GM11168 (cell line): ENCODE measurements around the gene MIB2.
"Not testable (repeated sequence)": the region's sequence is repeated elsewhere in the genome, so short reads cannot be mapped to it uniquely, and the experiment has no call there.

ENCODE experiments used
- in situ Hi-C: fragments of 300-500 bp; cut with MboI; formaldehyde crosslinking; loops from one replicate; pipeline ENCODE4 v1.12.0; 2022; ENCODE audit warnings: low sequenced_read_pairs; ENCODE audit not compliant: unreplicated experiment

The MIB2 gene

DNA sequence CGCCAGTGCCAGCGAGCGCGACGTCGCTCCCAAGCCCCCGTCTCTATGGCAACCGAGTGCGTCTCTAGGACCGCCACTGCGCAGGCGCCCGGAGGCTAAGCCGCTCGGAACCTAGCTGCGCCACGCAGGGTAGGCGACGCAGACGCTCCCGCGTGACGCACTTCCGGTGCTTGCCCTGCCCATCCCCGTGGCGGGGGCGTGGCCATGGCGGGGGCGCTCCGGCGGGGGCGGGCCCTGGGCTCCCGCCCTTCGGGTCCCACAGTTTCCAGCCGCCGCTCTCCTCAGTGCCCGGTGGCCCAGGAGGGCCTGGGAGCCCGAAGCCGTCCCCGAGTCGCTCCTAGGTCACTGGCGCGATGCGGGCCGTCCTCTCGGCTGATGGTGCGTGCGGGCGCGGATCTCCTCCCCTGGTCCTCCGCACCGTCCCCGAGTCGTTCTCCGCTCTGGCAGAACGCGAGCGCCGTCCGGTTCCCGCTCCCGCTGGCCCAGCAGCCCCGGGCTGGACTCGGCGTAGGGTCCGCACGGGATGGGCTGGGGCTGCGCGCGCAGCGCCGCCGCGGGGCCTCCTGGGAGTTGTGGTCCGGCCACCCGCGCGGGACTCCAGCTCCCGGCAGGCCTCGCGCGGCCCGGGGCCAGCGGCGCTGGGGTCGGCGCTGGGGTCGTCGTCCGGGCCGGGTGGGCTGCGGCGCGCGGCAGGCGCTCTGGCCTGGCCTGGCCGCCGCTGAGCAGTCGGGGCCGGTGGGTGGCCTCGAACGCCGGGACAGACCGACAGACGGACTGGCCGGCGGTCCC, at the start of gene MIB2:
TSS of gene MIB2 (plus strand) at position 245 of the 789 bp plus-strand sequence. CDS start 7,953 bp downstream, outside the sequence.
- in situ Hi-C loops: no loop called here

DNA sequence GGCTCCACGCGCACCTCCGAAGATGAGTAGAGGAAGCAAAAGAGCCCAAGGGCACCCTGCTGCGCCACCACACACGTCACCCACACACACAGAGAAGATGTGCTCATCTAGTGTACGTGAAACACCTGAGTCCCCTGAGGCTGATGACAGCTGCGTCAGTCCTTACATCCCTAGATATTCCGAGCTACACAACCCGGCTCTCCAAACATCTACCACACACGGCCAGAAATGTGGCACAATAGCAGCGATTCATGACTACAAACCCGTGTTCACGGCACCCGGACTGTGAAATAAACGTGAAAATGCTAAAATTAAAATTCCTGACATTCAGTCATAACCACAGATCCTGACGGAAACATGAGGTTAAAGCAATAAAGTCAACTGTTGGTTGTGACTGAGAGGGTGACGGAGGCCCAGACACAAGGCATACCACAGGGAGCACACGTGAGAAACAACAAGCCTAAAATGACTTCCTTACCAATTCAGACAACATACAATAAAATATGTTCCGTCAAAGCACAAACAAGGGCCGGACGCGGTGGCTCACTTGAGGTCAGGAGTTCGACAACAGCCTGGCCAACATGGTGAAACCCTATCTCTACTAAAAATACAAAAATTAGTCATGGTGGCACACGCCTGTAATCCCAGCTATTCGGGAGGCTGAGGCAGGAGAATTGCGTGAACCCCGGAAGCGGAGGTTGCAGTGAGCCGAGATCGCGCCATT, 48.0 kb upstream of the MIB2 start:
- in situ Hi-C loops: no loop called here

DNA sequence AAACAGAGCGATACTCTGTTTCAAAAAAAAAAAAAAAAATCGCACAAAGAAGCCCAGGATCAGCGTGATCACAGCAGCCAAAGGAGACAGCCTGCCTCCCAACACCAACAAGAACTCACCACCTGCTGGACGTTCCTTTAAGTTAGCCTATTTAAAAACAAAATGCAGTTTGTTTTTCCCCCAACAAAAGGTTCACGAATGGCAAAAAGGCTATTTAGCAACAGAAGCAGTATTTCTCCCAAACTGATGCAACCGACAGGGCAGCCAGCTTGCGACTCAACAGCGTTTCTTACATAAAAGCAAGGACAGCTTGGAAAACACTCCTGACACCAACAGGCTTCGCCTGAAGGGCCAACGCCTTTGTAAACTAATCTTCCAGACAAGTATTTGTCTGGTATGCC, 47.4 kb upstream of the MIB2 start:
- in situ Hi-C loops: no loop called here

DNA sequence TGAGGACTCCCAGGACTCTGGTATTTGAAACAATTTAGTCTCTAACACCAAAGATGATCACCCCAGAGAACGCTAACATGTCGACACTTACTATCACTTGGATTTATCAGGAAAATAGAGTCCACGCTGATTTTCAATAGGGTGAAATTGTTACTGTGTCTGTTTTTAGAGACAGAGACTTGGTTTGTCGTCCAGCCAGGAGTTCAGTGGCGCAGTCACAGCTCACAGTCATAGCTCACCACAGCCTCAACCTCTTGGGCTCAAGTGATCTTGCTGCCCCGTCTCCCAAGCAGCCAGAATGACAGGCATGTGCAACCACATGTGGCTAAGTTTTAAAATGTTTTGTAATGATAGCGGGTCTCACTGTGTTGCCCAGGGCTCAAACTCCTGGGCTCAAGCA, 46.0 kb upstream of the MIB2 start:
- in situ Hi-C loops: no loop called here

DNA sequence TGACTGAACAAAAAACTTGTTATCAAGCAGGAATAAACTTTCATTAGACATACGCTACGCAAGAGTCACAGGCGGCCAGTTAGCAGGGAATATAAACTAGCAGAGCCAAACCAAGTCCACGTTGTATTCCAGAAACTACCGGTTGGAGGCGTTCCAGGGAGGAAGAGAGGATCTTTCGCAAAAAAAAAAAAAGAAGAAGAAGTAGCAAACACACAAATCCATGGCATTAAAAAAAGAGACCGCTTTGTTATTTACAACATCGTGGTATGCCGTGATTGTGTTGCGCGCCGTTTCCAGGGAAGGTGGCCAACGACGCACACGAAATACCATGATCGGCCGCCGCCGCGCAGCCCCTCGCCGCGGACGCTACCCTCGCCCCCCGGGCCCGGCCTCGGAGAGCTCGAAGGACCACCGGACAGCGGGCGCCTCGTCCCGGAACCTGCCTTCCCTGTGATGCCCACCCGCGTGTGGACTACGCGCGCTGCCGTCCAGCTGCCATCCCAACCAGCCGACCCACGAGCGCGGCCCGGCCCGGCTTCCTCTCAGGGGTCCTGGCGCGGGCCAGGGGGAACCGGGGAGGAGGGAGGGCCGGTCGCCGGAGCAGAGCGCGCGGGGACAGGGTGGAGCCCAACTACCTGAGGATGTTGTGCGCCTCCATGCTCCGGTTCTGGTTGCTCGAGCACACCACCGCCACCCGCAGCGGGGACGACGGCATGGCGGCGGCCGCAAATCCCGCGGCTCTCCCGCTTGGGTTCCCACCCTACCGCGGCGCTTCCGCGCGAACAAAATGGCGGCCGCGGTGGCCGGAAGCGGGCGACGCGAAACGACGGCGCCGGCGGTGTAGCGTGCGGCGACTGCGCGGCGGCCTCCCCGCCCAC, 41.2 kb upstream of the MIB2 start:
- in situ Hi-C loops: no loop called here

GRCh38 chr1:1574721-1575537, 40.4 kb upstream of the MIB2 start, which contains the start of gene SSU72:
TSS of gene SSU72 (minus strand) at chr1:1574863. CDS start at chr1:1574557, 306 bp downstream.
- in situ Hi-C loops: no loop called here

- in situ Hi-C loops: no loop called here
These were observed 37.8 kb upstream of the MIB2 start for GRCh38 chr1:1577367-1578011.

GRCh38 chr1:1578371-1578940, 36.8 kb upstream of the MIB2 start:
- in situ Hi-C loops: no loop called here

DNA sequence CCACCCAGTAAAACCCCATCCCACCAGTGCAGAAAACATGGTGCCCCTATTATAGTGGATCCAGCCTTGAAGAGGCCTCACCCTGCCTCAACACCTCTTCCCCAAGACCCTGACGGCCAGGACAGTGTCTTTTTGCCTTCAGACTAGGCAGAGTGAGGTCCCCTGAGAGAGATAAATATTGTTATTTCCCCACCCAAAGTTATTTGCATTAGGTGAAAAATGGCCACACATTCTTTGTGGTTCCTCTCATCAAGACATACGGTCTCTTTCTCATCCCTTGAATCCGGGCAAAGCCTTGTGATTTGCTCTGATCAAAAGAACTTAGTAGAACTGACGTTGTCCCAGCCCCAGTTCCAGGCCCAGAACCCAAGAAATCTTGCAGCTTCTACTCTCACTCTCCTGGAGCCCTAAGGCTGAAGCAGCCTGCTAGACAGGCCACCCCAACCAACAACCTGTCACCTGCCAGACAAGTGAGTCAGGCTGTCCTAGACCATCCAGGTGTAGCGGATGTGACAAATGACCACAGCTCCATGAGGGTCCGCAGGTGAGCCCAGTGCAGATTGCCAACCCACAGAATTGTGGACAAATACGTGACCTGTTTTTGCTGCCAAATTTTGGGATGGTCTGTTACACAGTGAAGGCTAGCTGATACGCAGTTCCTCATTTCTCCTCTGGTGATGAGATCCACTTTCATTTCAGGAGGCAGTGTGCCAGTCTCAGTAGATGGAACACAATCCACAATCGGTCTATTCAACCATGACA, 32.5 kb upstream of the MIB2 start:
- in situ Hi-C loops: no loop called here

DNA sequence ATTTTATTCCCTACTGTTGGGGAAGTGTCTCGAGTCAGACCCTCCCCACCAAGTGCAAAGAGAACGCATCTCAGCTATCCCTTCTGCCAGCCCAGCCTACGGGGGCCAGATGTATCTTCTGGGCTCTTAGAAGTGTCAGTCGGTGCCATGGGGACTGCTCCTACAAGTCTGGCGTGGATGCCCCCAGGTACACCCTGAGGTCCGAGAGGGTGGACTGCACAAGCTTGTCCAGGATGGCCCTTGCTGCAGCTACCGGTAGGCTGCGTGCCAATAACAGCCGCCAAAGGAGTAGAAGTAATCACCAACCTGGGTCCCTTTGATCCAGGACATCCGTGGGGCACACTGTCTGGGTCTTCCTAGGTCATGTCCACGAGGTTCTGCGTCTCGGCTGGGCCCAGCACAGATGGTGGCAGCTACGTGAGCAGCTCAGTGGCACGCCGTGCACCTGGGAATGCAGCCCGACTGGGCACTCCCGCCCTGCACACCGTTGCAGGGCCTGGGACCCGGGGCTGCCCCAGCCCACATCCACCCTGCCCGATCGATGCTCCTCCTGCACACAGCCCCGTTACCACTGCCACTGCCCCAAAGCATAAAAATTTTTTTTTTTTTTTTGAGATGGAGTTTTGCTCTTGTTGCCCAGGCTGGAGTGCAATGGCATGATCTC, 31.8 kb upstream of the MIB2 start:
- in situ Hi-C loops: no loop called here

GRCh38 chr1:1591452-1591851, 23.8 kb upstream of the MIB2 start:
- in situ Hi-C loops: no loop called here

GRCh38 chr1:1593834-1594601, 21.3 kb upstream of the MIB2 start:
- in situ Hi-C loops: no loop called here

DNA sequence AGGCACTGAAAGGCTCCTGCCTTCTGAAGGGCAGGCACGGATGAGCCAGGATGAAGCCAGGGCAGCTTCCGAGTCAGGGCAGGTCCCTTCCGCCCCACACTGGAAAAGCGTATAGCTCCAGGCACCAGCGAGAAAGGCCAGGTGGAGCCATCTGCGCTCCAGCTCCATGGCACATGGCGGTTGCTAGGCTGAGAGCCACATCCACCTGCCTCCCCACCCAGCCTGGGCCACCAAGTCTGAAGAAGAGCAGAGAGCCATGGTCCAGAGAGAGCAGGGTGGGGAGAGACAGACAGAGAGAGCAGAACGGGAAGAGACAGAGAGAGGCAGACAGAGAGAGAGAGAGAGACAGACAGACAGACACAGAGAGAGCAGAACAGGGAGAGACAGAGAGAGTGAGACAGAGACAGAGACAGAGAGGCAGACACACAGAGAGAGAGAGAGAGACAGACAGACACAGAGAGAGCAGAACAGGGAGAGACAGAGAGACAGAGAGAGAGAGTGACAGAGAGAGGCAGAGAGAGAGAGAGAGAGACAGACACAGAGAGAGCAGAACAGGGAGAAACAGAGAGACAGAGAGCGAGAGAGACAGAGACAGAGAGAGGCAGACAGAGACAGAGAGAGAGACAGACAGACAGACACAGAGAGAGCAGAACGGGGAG, 20.6 kb upstream of the MIB2 start:
- in situ Hi-C loops: no loop called here

DNA sequence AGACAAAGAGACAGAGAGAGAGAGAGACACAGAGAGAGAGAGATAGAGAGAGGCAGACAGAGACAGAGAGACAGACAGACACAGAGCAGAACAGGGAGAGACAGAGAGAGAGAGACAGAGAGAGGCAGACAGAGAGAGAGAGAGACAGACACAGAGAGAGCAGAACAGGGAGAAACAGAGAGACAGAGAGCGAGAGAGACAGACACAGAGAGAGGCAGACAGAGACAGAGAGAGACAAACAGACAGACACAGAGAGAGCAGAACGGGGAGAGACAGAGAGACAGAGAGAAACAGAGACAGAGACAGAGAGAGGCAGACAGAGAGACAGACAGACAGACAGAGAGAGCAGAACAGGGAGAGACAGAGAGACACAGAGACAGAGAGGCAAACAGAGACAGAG, 20.0 kb upstream of the MIB2 start:
- in situ Hi-C loops: not testable (repeated sequence)

GRCh38 chr1:1596493-1597274, 18.6 kb upstream of the MIB2 start:
- in situ Hi-C loops: no loop called here
